Measurements from ENCODE around the gene ABCD1.
"Not testable (repeated sequence)": the region's sequence is repeated elsewhere in the genome, so short reads cannot be mapped to it uniquely, and the experiment has no call there.

Gene ABCD1

DNA sequence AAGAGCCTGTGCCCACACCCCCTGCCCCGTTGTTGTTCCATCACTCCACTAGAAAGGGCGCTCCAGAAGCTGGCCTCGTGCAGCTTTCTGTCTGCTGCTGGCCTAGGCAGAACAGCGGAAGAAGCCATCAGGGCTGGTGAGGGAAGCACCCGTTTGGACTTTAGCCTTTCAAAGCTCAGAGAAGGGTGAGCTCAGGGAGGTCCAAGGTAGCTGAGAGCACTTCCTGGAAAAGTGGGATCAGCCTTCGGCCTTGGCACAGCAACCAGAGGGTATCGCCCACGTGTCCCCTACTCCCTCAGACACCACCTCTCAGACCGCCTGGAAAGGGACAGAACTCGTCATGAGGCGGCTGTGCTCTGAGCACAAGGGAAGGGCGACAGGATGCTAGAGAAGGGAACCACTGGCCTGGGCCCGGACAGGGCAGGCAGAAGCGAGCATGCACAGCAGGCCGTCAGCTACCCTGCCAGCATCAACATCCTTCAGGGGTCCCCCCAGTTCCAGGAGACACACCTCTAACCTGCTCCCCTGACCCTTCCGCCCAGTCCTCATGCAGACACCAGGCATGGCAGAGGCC is 25.4 kb upstream of the ABCD1 start:
- H3K36me3 Mint-ChIP-seq, H3K9me3 Mint-ChIP-seq, H3K4me3 Mint-ChIP-seq, H3K27ac Mint-ChIP-seq, DNase-seq, H3K4me1 Mint-ChIP-seq, H3K27me3 Mint-ChIP-seq, CTCF ChIA-PET: not testable (repeated sequence)

DNA sequence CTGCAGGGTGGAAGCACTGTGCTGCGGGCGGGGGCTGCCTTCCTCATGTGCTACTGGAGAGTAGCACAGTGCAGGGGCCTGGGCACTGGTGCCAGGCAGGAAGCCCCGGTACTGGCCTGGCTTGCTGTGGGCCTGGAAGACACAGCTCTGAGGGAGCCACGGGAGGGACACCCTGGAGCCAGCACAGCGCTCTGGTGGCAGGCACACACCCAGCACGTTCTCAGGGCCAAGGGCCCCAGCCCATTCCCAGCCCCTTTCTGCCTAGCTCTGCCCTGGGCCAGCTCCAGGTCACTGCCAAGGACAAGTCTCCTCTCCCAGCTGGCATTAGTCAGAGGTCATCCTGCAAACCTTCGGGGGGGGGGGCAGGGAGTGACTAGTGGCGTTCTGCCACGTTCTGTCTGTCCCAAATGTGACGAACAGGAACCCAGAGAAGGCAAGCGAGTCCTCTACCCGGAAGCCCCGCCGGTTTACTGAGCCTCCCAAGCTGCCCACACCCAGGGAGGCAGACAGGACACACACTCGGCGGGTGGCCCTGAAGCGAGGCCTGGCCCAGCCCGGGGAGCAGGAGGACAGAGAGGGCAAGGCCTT is 24.8 kb upstream of the ABCD1 start:
- H3K9me3 Mint-ChIP-seq, H3K4me3 Mint-ChIP-seq, H3K27me3 Mint-ChIP-seq, H3K27ac Mint-ChIP-seq, H3K4me1 Mint-ChIP-seq, DNase-seq, CTCF ChIA-PET: not testable (repeated sequence)
- peaks cover 11% of the 10 kb centered on the region for H3K36me3 Mint-ChIP-seq

DNA sequence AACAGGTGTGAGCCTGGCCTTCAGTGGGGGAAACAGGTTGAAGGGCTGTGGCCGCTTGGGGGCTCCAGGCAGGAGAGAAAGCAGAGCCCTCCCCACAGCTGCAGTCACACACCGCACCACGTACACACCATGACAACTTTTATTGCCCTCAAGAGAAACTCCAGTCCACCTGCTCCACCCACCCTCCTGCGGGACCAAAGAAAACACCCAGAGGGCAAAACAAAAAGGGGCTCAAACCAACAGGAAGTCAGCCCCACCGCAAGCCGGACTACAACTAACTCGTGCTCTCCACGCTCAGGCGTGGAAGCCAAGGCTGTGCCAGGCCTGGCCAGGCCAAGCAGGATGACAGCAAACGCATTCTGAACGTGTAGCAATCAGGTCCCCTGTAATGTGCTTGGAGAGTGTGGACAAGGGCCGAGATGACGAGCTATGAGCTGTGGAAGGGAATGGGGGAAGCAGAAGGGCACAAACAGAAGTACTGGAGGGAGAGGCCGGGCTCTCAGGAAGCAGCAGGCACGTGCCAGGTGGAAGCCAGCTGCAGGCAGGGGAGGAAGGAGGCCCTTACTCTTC is 24.2 kb upstream of the ABCD1 start:
- H3K4me1 Mint-ChIP-seq = no peaks in the 10 kb centered on the region
- H3K4me3 Mint-ChIP-seq = no peak overlapping the region
- H3K36me3 Mint-ChIP-seq = peaks cover 12% of the 10 kb centered on the region
- H3K9me3 Mint-ChIP-seq = no peaks in the 10 kb centered on the region
- DNase-seq = no peak
- CTCF ChIA-PET = no interaction called here
- H3K27me3 Mint-ChIP-seq = no peaks in the 10 kb centered on the region
- H3K27ac Mint-ChIP-seq = no peak overlapping the region

DNA sequence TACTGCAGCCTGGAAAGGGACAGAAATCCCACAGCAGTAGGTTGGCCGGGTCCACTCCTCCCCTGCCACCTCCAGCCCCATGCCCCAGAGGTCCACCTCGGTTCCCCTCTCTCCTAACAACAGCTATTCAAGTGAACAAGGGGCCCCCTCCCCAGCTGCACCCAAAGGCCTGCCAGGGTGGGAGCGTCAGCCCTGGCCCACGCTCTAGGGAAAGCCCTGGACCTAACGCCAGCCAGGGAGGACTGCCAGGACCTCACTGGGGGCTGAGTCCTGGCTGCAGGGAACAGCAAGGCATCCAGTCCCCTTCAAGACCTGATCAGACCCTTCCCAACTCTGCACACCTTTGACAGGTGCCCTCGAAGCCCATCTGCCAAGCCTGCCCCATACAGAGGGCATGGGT is 23.7 kb upstream of the ABCD1 start:
- no peak overlapping the region for H3K27ac Mint-ChIP-seq
- H3K9me3 Mint-ChIP-seq = no peaks in the 10 kb centered on the region
- DNase-seq = no peak
- CTCF ChIA-PET = interaction anchor here (0.6 kb wide), 1 partner anchor 267 kb away, joined by 3 read pairs; no protein-coding TSS in a partner anchor
- H3K4me1 Mint-ChIP-seq = no peaks in the 10 kb centered on the region
- H3K4me3 Mint-ChIP-seq = no peak overlapping the region
- no peaks in the 10 kb centered on the region for H3K27me3 Mint-ChIP-seq
- H3K36me3 Mint-ChIP-seq = peaks cover 12% of the 10 kb centered on the region

DNA sequence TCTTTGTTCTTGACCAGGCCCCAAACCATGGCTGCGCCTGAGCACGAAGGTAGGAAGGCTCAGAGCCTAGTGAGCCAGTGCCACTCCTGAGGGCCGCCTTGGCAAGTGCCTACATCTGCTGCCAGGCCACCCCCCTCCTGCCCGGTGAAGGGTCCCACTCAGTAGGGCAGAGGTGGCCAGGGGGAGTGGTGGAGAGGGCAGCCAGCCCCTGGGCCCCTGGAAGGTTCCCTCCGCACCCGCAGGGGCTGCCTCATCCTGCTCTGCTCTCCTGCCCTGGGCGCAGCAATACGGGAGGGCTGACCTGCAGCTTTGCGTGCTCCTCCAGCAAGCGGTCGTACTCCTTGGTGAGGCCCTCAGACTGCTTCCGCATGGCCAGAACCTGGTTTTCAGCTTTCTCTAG is 22.9 kb upstream of the ABCD1 start:
- Mint-ChIP-seq H3K27ac (no peak overlapping the region), H3K4me1 (no peaks in the 10 kb centered on the region), H3K36me3 (peaks cover 12% of the 10 kb centered on the region), H3K4me3 (no peak overlapping the region), H3K27me3 (no peaks in the 10 kb centered on the region), H3K9me3 (no peaks in the 10 kb centered on the region)
- DNase-seq = no peak
- CTCF ChIA-PET = no interaction called here

DNA sequence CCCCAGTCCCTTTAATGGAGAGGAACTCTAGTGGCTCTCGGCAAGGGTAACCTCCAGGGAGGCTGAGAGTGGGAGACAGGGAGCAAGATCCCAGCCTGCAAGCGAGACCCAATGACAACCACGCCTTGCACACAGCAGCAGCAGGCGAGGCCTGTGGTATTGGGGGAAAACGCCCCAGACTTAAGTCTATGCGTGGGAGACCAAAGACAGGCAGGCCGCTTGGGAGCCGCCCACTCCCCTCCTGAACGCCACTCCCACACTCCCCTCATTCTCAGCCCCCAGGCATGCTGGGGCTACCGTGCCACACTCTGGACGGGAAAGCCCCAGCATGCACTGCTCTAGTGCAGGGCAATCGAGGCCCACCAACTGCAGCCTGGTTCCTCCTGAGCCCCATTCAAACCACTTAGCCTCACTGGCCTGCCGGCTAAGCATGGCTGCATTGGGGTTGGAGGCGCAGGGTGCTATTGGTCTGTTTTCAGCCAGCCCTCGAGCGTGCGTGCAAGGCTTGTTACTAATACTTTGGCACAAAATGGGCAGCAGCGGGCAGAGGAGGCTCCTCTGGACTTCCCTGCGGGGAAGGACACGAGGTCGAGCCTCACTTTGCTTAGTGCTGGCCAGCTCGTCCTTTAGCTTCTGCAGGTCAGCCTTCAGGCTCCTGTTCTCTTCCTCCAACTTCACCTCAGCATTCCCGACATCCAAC is 22.2 kb upstream of the ABCD1 start:
- no peaks in the 10 kb centered on the region for H3K9me3 Mint-ChIP-seq
- no peak overlapping the region for H3K4me3 Mint-ChIP-seq
- H3K36me3 Mint-ChIP-seq = peaks cover 8% of the 10 kb centered on the region
- no peak overlapping the region for H3K27ac Mint-ChIP-seq
- H3K27me3 Mint-ChIP-seq = no peaks in the 10 kb centered on the region
- H3K4me1 Mint-ChIP-seq = no peaks in the 10 kb centered on the region
- CTCF ChIA-PET = interaction anchor here (1.2 kb wide), 1 partner anchor 15 kb away, joined by 4 read pairs; the partner anchor contains the start of gene SLC6A8
- DNase-seq = no peak

DNA sequence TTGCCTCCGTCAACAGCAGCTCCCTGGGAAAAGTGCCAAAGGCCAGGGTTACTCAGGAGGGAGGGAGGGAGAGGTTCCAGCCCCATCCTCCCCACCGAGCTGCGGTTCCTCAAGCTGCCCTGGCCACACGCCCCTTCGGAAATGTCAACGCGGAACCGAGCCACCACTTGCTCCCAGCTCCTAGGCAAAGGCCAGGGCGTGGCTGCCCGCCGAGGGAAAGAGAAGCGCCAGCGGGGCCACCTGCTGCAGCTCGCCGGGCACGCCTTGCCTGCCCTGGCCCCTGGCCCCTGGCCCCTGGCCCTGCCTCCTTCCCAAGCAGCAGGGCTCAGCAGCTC is 21.7 kb upstream of the ABCD1 start:
- CTCF ChIA-PET = interaction anchor here (1.2 kb wide), 1 partner anchor 16 kb away, joined by 4 read pairs; the partner anchor contains the start of gene SLC6A8
- H3K27me3 Mint-ChIP-seq = no peaks in the 10 kb centered on the region
- peaks cover 8% of the 10 kb centered on the region for H3K36me3 Mint-ChIP-seq
- H3K9me3 Mint-ChIP-seq = no peaks in the 10 kb centered on the region
- H3K4me3 Mint-ChIP-seq = no peak overlapping the region
- H3K27ac Mint-ChIP-seq = no peak overlapping the region
- H3K4me1 Mint-ChIP-seq = no peaks in the 10 kb centered on the region
- no peak for DNase-seq

DNA sequence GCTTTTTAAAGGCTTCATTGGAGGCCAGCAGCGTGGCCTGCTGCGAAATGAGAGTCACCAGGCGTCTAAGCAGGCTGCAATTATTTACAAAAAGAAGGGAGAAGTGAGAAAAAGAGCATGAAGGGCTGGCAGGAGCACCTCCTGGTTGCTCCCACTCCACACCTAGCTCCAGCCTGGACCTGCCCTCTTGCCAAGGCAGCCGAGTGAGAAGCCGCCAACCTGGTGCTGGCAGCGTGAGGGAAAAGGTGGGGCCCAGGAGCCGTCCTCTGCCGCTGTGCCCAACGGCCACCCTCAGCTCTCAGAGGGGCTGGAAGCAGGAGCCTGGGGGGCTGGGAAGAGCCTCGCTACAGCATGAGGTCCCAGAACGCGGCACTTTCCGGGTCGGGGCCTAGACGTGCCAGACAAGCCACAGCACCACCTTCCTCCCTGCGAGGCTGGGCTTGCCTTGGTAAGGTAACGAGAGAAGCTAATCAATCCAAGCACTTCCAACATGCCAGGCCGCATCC is 20.6 kb upstream of the ABCD1 start:
- DNase-seq = no peak

DNA sequence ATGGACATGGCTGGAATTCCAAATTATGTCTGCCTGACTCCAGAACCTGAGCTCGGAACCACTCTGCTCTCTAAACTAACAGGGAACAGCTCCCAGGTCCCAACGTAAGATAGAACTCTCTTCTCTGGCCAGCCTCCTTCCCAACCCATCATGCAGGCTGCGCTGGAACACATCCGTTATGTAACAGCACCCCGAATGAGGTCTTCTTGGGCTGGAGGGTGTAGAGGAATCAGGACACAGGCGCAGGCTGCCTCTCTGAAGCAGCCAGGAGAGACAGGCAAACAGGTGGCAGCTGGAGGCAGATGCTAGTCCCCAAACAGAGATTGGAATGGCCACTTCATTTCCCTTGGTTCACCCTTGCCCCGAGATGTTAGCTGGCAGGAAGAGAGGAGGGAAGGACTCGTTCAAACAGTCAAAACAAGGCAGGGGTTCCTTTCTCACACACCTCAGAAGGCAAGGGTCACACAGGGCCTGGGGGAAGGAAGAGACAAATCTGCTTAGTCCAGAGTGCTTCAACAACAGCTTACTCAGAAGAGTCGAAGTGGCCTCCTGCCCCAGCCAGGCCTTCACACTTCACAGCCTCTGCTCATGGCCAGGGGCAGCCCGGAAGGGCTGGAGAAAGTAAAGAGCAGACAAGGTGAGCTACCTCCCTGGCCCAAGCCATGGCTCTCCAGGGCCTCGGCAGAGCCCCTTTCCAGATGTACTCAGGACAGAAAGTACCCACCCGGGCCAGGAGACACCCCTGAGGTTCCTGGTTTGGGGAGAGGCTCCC is 19.8 kb upstream of the ABCD1 start:
- DNase-seq, H3K27ac Mint-ChIP-seq, H3K4me3 Mint-ChIP-seq, H3K27me3 Mint-ChIP-seq, H3K9me3 Mint-ChIP-seq, H3K36me3 Mint-ChIP-seq: not testable (repeated sequence)
- H3K4me1 Mint-ChIP-seq = peaks cover 10% of the 10 kb centered on the region
- CTCF ChIA-PET = interaction anchor here (1.4 kb wide), 1 partner anchor 18 kb away, joined by 4 read pairs; no protein-coding TSS in a partner anchor

More for the DNA sequence above, 20.6 kb upstream of the ABCD1 start:
- CTCF ChIA-PET = interaction anchor here (1.2 kb wide), 1 partner anchor 17 kb away, joined by 4 read pairs; the partner anchor contains the start of gene SLC6A8
- peaks cover 8% of the 10 kb centered on the region for H3K4me1 Mint-ChIP-seq
- H3K27ac Mint-ChIP-seq = no peak overlapping the region
- H3K36me3 Mint-ChIP-seq = peaks cover 7% of the 10 kb centered on the region
- H3K9me3 Mint-ChIP-seq = no peaks in the 10 kb centered on the region
- H3K27me3 Mint-ChIP-seq = no peaks in the 10 kb centered on the region
- H3K4me3 Mint-ChIP-seq = no peak overlapping the region

DNA sequence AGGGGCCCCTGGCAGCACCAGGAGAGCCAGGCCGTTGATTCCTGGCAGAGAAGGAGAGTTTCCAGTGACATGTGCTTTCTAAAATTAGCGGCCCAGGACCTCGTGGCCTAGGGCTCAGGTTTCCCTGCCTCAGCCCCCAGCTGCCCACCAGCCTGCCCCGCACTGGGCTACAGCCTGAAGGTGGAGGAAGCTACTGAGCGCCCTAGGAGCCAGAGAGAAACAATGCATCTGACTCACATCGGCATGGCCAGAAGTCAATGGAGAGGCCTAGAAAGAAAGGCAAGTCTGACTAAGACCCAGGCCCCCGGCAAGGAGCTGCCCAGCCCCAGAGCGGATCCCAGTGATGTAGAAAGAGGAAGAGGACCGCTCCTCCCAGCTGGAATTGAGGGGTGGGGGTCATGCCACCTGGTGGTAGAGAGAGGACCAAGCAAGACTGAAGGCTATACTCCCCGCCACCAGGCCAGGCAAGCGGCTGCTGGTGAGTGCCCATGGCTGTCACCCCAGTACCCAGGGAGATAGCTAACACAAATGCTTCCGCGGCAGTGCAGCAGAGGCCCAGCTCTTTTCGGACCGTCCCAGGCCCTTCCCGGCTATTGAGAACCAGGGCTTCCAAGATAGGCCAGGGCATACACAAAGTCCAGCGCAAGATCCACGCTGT is 19.1 kb upstream of the ABCD1 start:
- CTCF ChIA-PET = interaction anchor here (1.4 kb wide), 1 partner anchor 19 kb away, joined by 4 read pairs; no protein-coding TSS in a partner anchor
- not testable (repeated sequence) for H3K4me3 Mint-ChIP-seq, H3K36me3 Mint-ChIP-seq, H3K27me3 Mint-ChIP-seq, H3K9me3 Mint-ChIP-seq, DNase-seq, H3K27ac Mint-ChIP-seq
- H3K4me1 Mint-ChIP-seq = peaks cover 10% of the 10 kb centered on the region

DNA sequence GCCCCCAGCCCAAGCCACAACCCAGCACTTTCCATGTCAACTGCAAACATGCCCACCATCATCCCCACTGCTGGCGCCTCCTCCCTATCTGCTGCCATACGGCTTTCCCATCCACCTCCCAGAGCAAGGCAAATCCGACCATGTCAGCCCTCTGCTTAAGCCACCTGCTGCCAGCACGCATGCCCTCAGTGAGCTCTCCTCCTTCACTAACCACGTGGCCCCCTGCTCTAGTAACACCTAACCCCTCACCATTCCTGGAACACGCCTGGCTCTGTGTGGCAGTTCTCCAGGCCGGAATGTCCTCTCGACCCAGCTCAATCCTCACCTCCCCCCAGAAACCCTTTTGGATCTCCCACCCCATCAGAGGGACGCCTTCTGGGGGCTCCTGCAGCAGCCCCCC is 17.9 kb upstream of the ABCD1 start:
- Mint-ChIP-seq H3K9me3 (no peaks in the 10 kb centered on the region), H3K27ac (no peak overlapping the region), H3K4me1 (peaks cover 15% of the 10 kb centered on the region), H3K36me3 (peaks cover 15% of the 10 kb centered on the region), H3K27me3 (no peaks in the 10 kb centered on the region), H3K4me3 (no peak overlapping the region)
- CTCF ChIA-PET = interaction anchor here (1.3 kb wide), 1 partner anchor 19 kb away, joined by 3 read pairs; the partner anchor contains the start of gene SLC6A8
- no peak for DNase-seq

DNA sequence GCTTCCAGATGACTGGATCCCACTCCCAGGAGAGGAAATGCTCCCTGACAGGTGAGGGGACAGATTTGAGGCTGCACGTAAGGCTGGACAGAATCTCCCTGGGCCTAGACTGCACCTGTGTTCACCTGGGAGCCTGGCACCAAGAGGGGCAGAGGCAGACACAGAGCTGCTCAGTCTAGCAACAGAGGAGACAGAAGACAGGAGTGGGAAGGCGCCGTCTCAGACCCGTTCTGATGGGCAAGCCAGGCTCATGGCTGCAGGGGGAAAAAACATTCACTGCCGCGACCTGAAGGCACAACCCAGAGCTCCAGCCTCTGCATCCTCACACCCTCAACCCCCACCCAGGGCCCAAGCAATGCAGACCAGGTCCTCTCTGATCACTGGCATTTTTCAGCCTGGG is 17.2 kb upstream of the ABCD1 start:
- Mint-ChIP-seq H3K27me3 (no peaks in the 10 kb centered on the region), H3K4me1 (peaks cover 15% of the 10 kb centered on the region), H3K27ac (no peak overlapping the region), H3K9me3 (no peaks in the 10 kb centered on the region), H3K4me3 (no peak overlapping the region), H3K36me3 (peaks cover 15% of the 10 kb centered on the region)
- no peak for DNase-seq
- CTCF ChIA-PET = interaction anchor here (1.3 to 1.6 kb wide), 2 partner anchors 15 to 20 kb away, joined by 3 to 4 read pairs; partner anchors contain the start of gene SLC6A8

DNA sequence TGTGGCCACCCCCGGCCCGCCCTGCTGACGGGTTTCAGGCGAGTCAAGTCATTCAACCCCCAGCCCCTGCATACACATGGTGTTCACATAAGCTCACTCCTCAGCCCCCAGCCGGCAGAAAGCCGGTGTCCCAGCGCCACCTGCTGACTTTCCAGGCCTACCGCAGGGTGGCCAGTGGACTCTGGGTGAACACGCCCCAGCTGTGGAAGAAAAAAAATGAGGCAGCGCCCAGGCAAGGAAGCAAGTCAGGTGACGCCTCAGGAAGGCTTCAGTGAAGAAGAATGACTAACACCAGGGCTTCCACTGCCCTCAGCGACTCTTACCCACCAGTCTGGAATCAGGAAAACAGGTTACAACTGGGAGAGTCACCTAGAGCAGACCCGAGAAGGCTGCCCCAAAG is 16.2 kb upstream of the ABCD1 start:
- H3K9me3 Mint-ChIP-seq = no peaks in the 10 kb centered on the region
- no peak overlapping the region for H3K27ac Mint-ChIP-seq
- H3K4me3 Mint-ChIP-seq = no peak overlapping the region
- peak; percentile 72 for DNase-seq
- CTCF ChIA-PET = interaction anchor here (0.6 to 1.6 kb wide), 3 partner anchors 14 to 109 kb away, joined by 3 to 5 read pairs (median 4); partner anchors contain the start of genes CCNQ and SLC6A8
- H3K4me1 Mint-ChIP-seq = peaks cover 15% of the 10 kb centered on the region
- H3K36me3 Mint-ChIP-seq = peaks cover 18% of the 10 kb centered on the region
- H3K27me3 Mint-ChIP-seq = no peaks in the 10 kb centered on the region

Measured in activated naive CD4-positive, alpha-beta T cell treated with anti-CD3 and anti-CD28 coated beads, Interleukin-2, amount 10 ng/mL, durations not matched to agents 7 days and 5 days (primary cell).